ENCODE results near the gene RABGEF1. TPM values are rescaled to one million over a fixed set of nuclear protein-coding genes. Genes with fewer than 3 reads are reported as not detected.
"Not testable (repeated sequence)": the region's sequence is repeated elsewhere in the genome, so short reads cannot be mapped to it uniquely, and the experiment has no call there.

RABGEF1 gene
- total and polyA plus RNA-seq, 12 donors: 23.6 to 50.2 (median 34.1) TPM

GRCh38 chr7:66779669-66780409 is 39.3 kb downstream of the RABGEF1 start:
- no peak overlapping the region for H3K4me3 ChIP-seq
- intact Hi-C loops (cut with DNase I): no loop called here
- TF ChIP-seq, protein P1, sequence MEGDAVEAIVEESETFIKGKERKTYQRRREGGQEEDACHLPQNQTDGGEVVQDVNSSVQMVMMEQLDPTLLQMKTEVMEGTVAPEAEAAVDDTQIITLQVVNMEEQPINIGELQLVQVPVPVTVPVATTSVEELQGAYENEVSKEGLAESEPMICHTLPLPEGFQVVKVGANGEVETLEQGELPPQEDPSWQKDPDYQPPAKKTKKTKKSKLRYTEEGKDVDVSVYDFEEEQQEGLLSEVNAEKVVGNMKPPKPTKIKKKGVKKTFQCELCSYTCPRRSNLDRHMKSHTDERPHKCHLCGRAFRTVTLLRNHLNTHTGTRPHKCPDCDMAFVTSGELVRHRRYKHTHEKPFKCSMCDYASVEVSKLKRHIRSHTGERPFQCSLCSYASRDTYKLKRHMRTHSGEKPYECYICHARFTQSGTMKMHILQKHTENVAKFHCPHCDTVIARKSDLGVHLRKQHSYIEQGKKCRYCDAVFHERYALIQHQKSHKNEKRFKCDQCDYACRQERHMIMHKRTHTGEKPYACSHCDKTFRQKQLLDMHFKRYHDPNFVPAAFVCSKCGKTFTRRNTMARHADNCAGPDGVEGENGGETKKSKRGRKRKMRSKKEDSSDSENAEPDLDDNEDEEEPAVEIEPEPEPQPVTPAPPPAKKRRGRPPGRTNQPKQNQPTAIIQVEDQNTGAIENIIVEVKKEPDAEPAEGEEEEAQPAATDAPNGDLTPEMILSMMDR (IDR thresholded peaks at IDR 0.05): no peak
- no peak for TF ChIP-seq POLR2A (IDR thresholded peaks at IDR 0.05)
- WGBS, 4 donors: 88 to 95% (median 92%) methylated on average over 5 of the region's 5 CpGs
- peaks cover 20 to 41% of the 10 kb centered on the region in 2 donors for H3K4me1 ChIP-seq (replicated peaks in 1 of 2)
- H3K27me3 ChIP-seq: no peaks in the 10 kb centered on the region
- no peaks in the 10 kb centered on the region for H3K9me3 ChIP-seq (replicated peaks in 1 of 3)
- H3K36me3 ChIP-seq (replicated peaks in 1 of 2): peaks cover 0 to 32% of the 10 kb centered on the region in 2 donors
- no peak overlapping the region for H3K27ac ChIP-seq
- DNase-seq: no peak

- Histone ChIP-seq H3K4me3 (no peak overlapping the region), H3K27ac (peak overlapping the region in 3 of 5 donors; percentile 44 to 77 (median 51)), H3K27me3 (no peaks in the 10 kb centered on the region), H3K4me1 (replicated peaks in 1 of 2) (peaks cover 20 to 39% of the 10 kb centered on the region in 2 donors), H3K36me3 (replicated peaks in 1 of 2) (peaks cover 0 to 22% of the 10 kb centered on the region in 2 donors), H3K9me3 (replicated peaks in 1 of 3) (no peaks in the 10 kb centered on the region)
- whole genome bisulfite sequencing, 4 donors: 66 to 76% (median 72%) methylated on average over 7 of the region's 7 CpGs
- peak in 1 of 2 donors; percentile 28 for TF ChIP-seq POLR2A (IDR thresholded peaks at IDR 0.05)
- TF ChIP-seq, protein P1 (IDR thresholded peaks at IDR 0.05): no peak
- intact Hi-C loops (cut with DNase I): no loop called here
- DNase-seq: peak in 2 of 7 donors; percentile 35 to 36
Measured at GRCh38 chr7:66781408-66782090, 41.0 kb downstream of the RABGEF1 start.

GRCh38 chr7:66782875-66783274 is 42.3 kb downstream of the RABGEF1 start:
- Histone ChIP-seq H3K36me3 (replicated peaks in 1 of 2) (peaks cover 4 to 21% of the 10 kb centered on the region in 2 donors), H3K4me3 (peak overlapping the region in 1 of 4 donors; percentile 13), H3K27ac (peak overlapping the region in 4 of 5 donors; percentile 44 to 77 (median 60)), H3K4me1 (replicated peaks in 1 of 2) (peaks cover 20 to 33% of the 10 kb centered on the region in 2 donors)
- H3K27me3 ChIP-seq; H3K9me3 ChIP-seq (replicated peaks in 1 of 3); intact Hi-C loops (cut with DNase I); DNase-seq: not testable (repeated sequence)
- 39 to 57% (median 48%) methylated on average over 3 of the region's 3 CpGs for WGBS, 4 donors
- TF ChIP-seq, protein P1 (IDR thresholded peaks at IDR 0.05): peak in 2 of 6 experiments; percentile 12 to 21

DNA sequence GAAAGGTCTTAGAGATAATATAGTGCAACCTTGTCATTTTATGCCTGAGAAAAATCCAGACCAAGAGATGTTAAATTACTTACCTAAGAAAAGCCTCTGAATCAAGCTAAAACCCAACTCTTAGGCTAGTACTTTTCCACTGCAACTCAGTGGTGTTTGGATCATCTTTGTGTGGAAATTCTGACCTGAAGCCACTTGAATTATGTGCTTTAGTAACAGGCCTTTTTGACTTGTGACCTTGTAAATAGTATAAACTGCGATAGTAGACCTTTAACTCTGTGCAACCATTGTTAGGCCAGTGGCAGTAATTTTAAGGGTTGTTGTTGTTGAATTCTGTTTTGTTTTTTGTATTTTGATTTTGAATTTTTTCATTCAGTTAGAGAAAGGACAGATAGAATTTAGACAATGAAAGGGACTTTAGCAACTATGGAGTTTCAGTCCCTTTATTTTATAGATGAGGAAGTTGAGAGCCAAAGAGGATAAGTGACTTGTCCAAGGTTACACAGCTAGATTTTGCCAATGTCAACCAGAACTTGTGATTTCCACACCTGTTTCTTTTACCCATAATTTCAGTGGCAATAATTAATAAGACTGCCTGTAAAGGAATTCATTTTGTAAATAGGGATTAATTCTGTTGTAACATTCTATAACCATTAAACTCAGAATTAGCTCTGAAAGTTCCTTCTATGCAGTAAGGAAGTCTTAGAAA is 43.5 kb downstream of the RABGEF1 start:
- peaks cover 4 to 28% of the 10 kb centered on the region in 2 donors for H3K36me3 ChIP-seq (replicated peaks in 1 of 2)
- H3K27me3 ChIP-seq; H3K9me3 ChIP-seq (replicated peaks in 1 of 3); intact Hi-C loops (cut with DNase I); H3K4me3 ChIP-seq: not testable (repeated sequence)
- WGBS, 4 donors: 34 to 47% (median 38%) methylated on average over 1 of the region's 1 CpG
- peak in 1 of 7 donors; percentile 8 for DNase-seq
- peak overlapping the region; percentile 38 to 77 (median 69) for H3K27ac ChIP-seq
- H3K4me1 ChIP-seq (replicated peaks in 1 of 2): peaks cover 20 to 33% of the 10 kb centered on the region in 2 donors
